Measurements from ENCODE around the gene SMIM35.

The SMIM35 gene

GRCh38 chr11:117997406-117997805 is 89.4 kb downstream of the SMIM35 start:
- no peak for TF ChIP-seq CTCF (IDR thresholded peaks at IDR 0.05; ENCODE audit: low read depth, low read length)
- H3K4me3 ChIP-seq (ENCODE audit: low read depth, low read length): no peak overlapping the region
- DNase-seq (ENCODE audit: low read depth, low spot score): no peak
- in situ Hi-C loops (cut with HindIII; ENCODE audit: low sequenced_read_pairs): no loop called here

- in situ Hi-C loops (cut with HindIII; ENCODE audit: low sequenced_read_pairs): no loop called here
- H3K4me3 ChIP-seq (ENCODE audit: low read depth, low read length): no peak overlapping the region
- TF ChIP-seq CTCF (IDR thresholded peaks at IDR 0.05; ENCODE audit: low read depth, low read length): no peak
- no peak for DNase-seq (ENCODE audit: low read depth, low spot score)
These were observed 90.7 kb downstream of the SMIM35 start for GRCh38 chr11:117996058-117996457.

GRCh38 chr11:117995472-117995871 is 91.3 kb downstream of the SMIM35 start:
- no peak for TF ChIP-seq CTCF (IDR thresholded peaks at IDR 0.05; ENCODE audit: low read depth, low read length)
- no peak for DNase-seq (ENCODE audit: low read depth, low spot score)
- in situ Hi-C loops (cut with HindIII; ENCODE audit: low sequenced_read_pairs): no loop called here
- H3K4me3 ChIP-seq (ENCODE audit: low read depth, low read length): no peak overlapping the region

- DNase-seq (ENCODE audit: low read depth, low spot score): no peak
- no peak overlapping the region for H3K4me3 ChIP-seq (ENCODE audit: low read depth, low read length)
- no peak for TF ChIP-seq CTCF (IDR thresholded peaks at IDR 0.05; ENCODE audit: low read depth, low read length)
- in situ Hi-C loops (cut with HindIII; ENCODE audit: low sequenced_read_pairs): no loop called here
These were observed 92.6 kb downstream of the SMIM35 start for GRCh38 chr11:117993988-117994745.

GRCh38 chr11:117992620-117993019 is 94.1 kb downstream of the SMIM35 start:
- H3K4me3 ChIP-seq (ENCODE audit: low read depth, low read length): no peak overlapping the region
- no peak for DNase-seq (ENCODE audit: low read depth, low spot score)
- in situ Hi-C loops (cut with HindIII; ENCODE audit: low sequenced_read_pairs): no loop called here

GRCh38 chr11:117992136-117992535 is 94.6 kb downstream of the SMIM35 start:
- H3K4me3 ChIP-seq (ENCODE audit: low read depth, low read length): no peak overlapping the region
- in situ Hi-C loops (cut with HindIII; ENCODE audit: low sequenced_read_pairs): no loop called here
- no peak for TF ChIP-seq CTCF (IDR thresholded peaks at IDR 0.05; ENCODE audit: low read depth, low read length)
- DNase-seq (ENCODE audit: low read depth, low spot score): no peak

More at GRCh38 chr11:117992620-117993019, 94.1 kb downstream of the SMIM35 start:
- TF ChIP-seq CTCF (IDR thresholded peaks at IDR 0.05; ENCODE audit: low read depth, low read length): no peak
